KMS-11 (cell line): ENCODE measurements around the gene IL17RD.

Experiments used
- H2AFZ ChIP-seq: fragments of 200-600 bp; sonication (generic); 2 replicates; pipeline ENCODE4 v1.6.1; 2016; ENCODE audit warnings: antibody characterized with exemption, mixed run types, low read depth
- H3K27ac ChIP-seq: fragments of 200-600 bp; sonication (generic); 2 replicates; pipeline ENCODE4 v1.6.1; 2016; ENCODE audit warnings: mild to moderate bottlenecking, mixed run types
- H3K27me3 ChIP-seq: fragments of 200-600 bp; sonication (generic); 2 replicates; pipeline ENCODE4 v1.6.1; 2017; ENCODE audit warnings: mild to moderate bottlenecking, low read depth, mixed run types, moderate library complexity; ENCODE audit not compliant: insufficient read depth
- H3K36me3 ChIP-seq: fragments of 200-600 bp; sonication (generic); 2 replicates; pipeline ENCODE4 v1.6.1; 2017; ENCODE audit warnings: mild to moderate bottlenecking, mixed run types; ENCODE audit not compliant: insufficient read depth
- H3K4me1 ChIP-seq: fragments of 200-600 bp; sonication (generic); 2 replicates; pipeline ENCODE4 v1.6.1; 2016; ENCODE audit warnings: mild to moderate bottlenecking, low read depth, mixed run types; ENCODE audit not compliant: poor library complexity, severe bottlenecking
- H3K4me2 ChIP-seq: fragments of 200-600 bp; sonication (generic); 2 replicates; pipeline ENCODE4 v1.7.0; 2016; ENCODE audit warnings: mild to moderate bottlenecking, mixed run types
- H3K4me3 ChIP-seq: fragments of 200-600 bp; sonication (generic); IDR thresholded peaks from 2 replicates; pipeline ENCODE4 v1.6.1; 2017; ENCODE audit warnings: low read depth, low read length, mixed read lengths; ENCODE audit not compliant: insufficient read depth
- H3K79me2 ChIP-seq: fragments of 200-600 bp; sonication (generic); 2 replicates; pipeline ENCODE4 v1.6.1; 2016; ENCODE audit warnings: low read depth, mixed run types; ENCODE audit not compliant: insufficient read depth
- H3K9ac ChIP-seq: fragments of 200-600 bp; sonication (generic); 2 replicates; pipeline ENCODE4 v1.6.1; 2016; ENCODE audit warnings: mild to moderate bottlenecking, mixed run types
- H4K20me1 ChIP-seq: fragments of 200-600 bp; sonication (generic); 2 replicates; pipeline ENCODE4 v1.6.1; 2016; ENCODE audit warnings: mild to moderate bottlenecking, mixed run types; ENCODE audit not compliant: insufficient read depth
- TF ChIP-seq, protein P1 (sequence below): fragments of 200-600 bp; sonication (generic); conservative IDR thresholded peaks from 2 replicates; pipeline ENCODE4 v1.6.1; 2017; ENCODE audit warnings: low read depth, mild to moderate bottlenecking, antibody characterized with exemption, low read length, moderate library complexity, mixed read lengths

The IL17RD gene

DNA sequence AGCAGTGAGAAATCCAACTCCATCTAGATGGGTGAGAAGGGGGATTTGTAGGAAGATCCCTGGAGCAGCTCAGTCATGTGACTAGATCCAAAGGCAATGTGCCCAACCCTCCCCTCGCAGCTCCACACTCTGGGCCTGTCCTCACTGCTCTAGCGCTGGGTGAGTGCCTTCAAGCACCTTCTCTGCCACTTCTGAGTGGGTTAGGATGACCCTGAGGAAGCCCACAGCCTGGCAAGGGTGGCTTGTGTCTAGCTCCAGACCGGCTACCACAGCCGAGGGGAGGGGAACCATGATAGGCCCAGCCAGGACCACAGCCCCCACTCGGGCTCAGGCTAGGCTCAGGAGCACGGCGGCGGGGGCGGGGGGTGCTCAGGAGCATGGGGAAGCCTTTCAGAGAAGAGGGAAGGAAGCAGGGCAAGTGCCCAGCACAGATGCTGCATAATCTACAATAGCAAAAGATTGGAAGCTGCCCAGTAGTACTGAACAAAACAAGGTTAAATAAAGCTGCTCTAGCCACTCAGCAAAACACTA lies 103.0 kb downstream of the IL17RD start:
- H3K4me1 ChIP-seq, result no peaks in the 10 kb centered on the region
- H3K27ac ChIP-seq, result no peak overlapping the region
- no peaks in the 10 kb centered on the region for H3K36me3 ChIP-seq
- no peak overlapping the region for H3K9ac ChIP-seq
- no peaks in the 10 kb centered on the region for H4K20me1 ChIP-seq
- no peak overlapping the region for H3K4me3 ChIP-seq
- H2AFZ ChIP-seq, result no peak overlapping the region
- H3K79me2 ChIP-seq, result no peaks in the 10 kb centered on the region
- H3K27me3 ChIP-seq, result no peaks in the 10 kb centered on the region
- H3K4me2 ChIP-seq, result no peak overlapping the region
- TF ChIP-seq, protein P1, sequence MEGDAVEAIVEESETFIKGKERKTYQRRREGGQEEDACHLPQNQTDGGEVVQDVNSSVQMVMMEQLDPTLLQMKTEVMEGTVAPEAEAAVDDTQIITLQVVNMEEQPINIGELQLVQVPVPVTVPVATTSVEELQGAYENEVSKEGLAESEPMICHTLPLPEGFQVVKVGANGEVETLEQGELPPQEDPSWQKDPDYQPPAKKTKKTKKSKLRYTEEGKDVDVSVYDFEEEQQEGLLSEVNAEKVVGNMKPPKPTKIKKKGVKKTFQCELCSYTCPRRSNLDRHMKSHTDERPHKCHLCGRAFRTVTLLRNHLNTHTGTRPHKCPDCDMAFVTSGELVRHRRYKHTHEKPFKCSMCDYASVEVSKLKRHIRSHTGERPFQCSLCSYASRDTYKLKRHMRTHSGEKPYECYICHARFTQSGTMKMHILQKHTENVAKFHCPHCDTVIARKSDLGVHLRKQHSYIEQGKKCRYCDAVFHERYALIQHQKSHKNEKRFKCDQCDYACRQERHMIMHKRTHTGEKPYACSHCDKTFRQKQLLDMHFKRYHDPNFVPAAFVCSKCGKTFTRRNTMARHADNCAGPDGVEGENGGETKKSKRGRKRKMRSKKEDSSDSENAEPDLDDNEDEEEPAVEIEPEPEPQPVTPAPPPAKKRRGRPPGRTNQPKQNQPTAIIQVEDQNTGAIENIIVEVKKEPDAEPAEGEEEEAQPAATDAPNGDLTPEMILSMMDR, result no peak

- Histone ChIP-seq H3K36me3 (no peaks in the 10 kb centered on the region), H2AFZ (no peak overlapping the region), H3K27me3 (no peaks in the 10 kb centered on the region), H3K79me2 (no peaks in the 10 kb centered on the region), H3K4me2 (no peak overlapping the region), H3K4me1 (no peaks in the 10 kb centered on the region), H4K20me1 (no peaks in the 10 kb centered on the region), H3K9ac (no peak overlapping the region), H3K27ac (no peak overlapping the region), H3K4me3 (no peak overlapping the region)
- TF ChIP-seq, protein P1, result no peak
Observed at GRCh38 chr3:57061556-57061955, 103.6 kb downstream of the IL17RD start.

DNA sequence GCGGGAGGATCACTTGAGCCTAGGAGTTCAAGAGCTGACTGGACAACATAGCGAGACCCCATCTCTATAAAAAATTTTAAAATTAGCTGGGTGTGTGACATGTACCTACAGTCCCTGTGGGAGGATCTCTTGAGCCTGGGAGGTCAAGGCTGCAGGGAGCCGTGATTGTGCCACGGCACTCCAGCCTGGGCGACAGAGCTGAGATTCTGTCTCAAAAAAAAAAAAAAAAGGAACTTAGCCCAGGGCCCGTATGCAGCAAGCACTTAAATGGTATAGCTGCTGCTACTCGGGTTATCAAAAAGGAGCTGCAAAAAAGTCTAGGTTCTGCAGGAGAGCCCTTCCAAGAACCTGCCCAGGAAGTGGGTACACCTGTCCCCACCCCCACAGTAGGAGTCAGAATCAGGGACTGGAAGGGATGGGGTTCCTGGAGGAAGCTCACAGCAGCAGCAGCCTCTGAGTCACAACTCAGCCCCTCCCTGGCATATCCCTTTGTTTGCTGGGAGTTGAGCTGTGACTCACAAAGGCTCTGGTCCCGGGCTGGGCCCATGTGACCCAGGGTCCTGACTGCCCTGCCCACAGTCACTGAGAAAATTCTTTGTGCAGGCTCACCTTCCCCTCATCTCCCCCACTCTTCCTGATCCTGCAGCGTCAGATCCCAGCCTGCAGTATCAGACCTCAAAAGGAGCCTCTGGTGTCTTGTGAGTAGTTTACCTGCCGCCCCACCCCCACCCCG lies 104.9 kb downstream of the IL17RD start, which contains the start of gene SPATA12:
TSS of gene SPATA12 (plus strand) at position 576 of the 733 bp plus-strand sequence. CDS start 13,031 bp downstream, outside the sequence.
- TF ChIP-seq, protein P1, result no peak
- H3K4me3 ChIP-seq, result no peak within 1 kb of the TSS
- no peak within 1 kb of the TSS for H2AFZ ChIP-seq
- H3K27me3 ChIP-seq, result no peaks in the 10 kb centered on the region
- H3K4me1 ChIP-seq, result no peaks in the 10 kb centered on the region
- no peaks in the 10 kb centered on the region for H3K79me2 ChIP-seq
- H3K4me2 ChIP-seq, result no peak within 1 kb of the TSS
- H3K27ac ChIP-seq, result no peak within 1 kb of the TSS
- H4K20me1 ChIP-seq, result no peaks in the 10 kb centered on the region
- no peaks in the 10 kb centered on the region for H3K36me3 ChIP-seq
- H3K9ac ChIP-seq, result no peak within 1 kb of the TSS

DNA sequence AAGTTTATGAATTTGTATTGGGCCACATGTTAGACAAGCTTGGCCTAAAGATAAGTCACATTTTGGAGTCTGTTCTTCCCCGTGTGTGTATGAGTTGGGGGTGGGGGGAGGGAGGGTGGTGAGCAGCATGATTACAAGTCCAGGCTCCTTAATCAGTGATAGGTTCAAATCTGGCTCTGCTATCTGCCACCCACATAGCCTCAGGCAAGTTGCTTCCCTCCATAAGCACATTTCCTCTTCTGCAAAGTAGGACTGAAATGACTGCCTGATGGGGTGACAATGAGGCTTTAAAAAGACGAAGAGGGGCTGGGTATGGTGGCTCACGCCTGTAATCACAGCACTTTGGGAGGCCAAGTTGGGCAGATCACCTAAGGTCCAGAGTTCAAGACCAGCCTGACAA lies 105.7 kb downstream of the IL17RD start:
- H2AFZ ChIP-seq, result no peak overlapping the region
- H3K4me3 ChIP-seq, result no peak overlapping the region
- no peak overlapping the region for H3K27ac ChIP-seq
- no peaks in the 10 kb centered on the region for H3K4me1 ChIP-seq
- H4K20me1 ChIP-seq, result no peaks in the 10 kb centered on the region
- no peaks in the 10 kb centered on the region for H3K27me3 ChIP-seq
- H3K79me2 ChIP-seq, result no peaks in the 10 kb centered on the region
- no peak overlapping the region for H3K4me2 ChIP-seq
- H3K36me3 ChIP-seq, result no peaks in the 10 kb centered on the region
- TF ChIP-seq, protein P1, result no peak
- no peak overlapping the region for H3K9ac ChIP-seq
